MCF 10A (cell line): ENCODE data around the gene TRAPPC2L. TPM values are rescaled to one million over a fixed set of nuclear protein-coding genes. Genes with fewer than 3 reads are reported as not detected.

Source experiments
- BruUV-seq: library from RNA; stranded (reverse); fragments of 400-500 nt; replicated peaks from 2 replicates; lab custom pipeline; 2021; lab: Mats Ljungman, UMichigan
- CTCF ChIA-PET: fragments of 300-600 bp; sonication (Branson Sonifier 250); formaldehyde crosslinking; extraction: SDS; loops from one replicate; lab custom pipeline; 2021; ENCODE audit warnings: antibody characterized with exemption, inconsistent platforms; lab: Yijun Ruan, JAX
- POLR2A ChIA-PET: fragments of 300-600, 350-650 bp; sonication (Branson Sonifier 250); formaldehyde crosslinking; extraction: SDS; loops from one replicate; lab custom pipeline; 2020; ENCODE audit warnings: antibody characterized with exemption, inconsistent platforms; lab: Yijun Ruan, JAX
- DNase-seq: peaks from one replicate; pipeline ENCODE4 v3.0.0-alpha.2; 2018; ENCODE audit not compliant: unreplicated experiment
- H3K27ac Mint-ChIP-seq: one replicate; pipeline ENCODE4 v1.8.0; 2022; ENCODE audit warnings: mild to moderate bottlenecking, low read depth, mixed read lengths; ENCODE audit not compliant: unreplicated experiment
- H3K27me3 Mint-ChIP-seq: one replicate; pipeline ENCODE4 v1.8.0; 2022; ENCODE audit warnings: mixed read lengths; ENCODE audit not compliant: insufficient read depth, unreplicated experiment
- H3K36me3 Mint-ChIP-seq: one replicate; pipeline ENCODE4 v1.8.0; 2022; ENCODE audit warnings: mild to moderate bottlenecking, moderate library complexity, mixed read lengths; ENCODE audit not compliant: insufficient read depth, unreplicated experiment
- H3K4me1 Mint-ChIP-seq: one replicate; pipeline ENCODE4 v1.8.0; 2022; ENCODE audit warnings: mixed read lengths; ENCODE audit not compliant: insufficient read depth, unreplicated experiment
- H3K4me3 Mint-ChIP-seq: one replicate; pipeline ENCODE4 v1.8.0; 2022; ENCODE audit warnings: mild to moderate bottlenecking, moderate library complexity, mixed read lengths; ENCODE audit not compliant: unreplicated experiment
- H3K9me3 Mint-ChIP-seq: one replicate; pipeline ENCODE4 v1.8.0; 2022; ENCODE audit warnings: mixed read lengths; ENCODE audit not compliant: unreplicated experiment
- CTCF ChIP-seq: fragments of 200-600 bp; IDR thresholded peaks from one replicate; pipeline ENCODE4 v1.8.0; 2022; ENCODE audit warnings: antibody characterized with exemption, mild to moderate bottlenecking; ENCODE audit not compliant: unreplicated experiment
- intact Hi-C: fragments of 100-400 bp; cut with micrococcal nuclease; formaldehyde crosslinking; loops from 2 replicates; pipeline ENCODE4 v1.14.1; 2022
- total RNA-seq: library from RNA; stranded (reverse); gene quantifications from 2 replicates; pipeline ENCODE4 v1.2.3, GENCODE V29; 2022

Gene TRAPPC2L
- total RNA-seq, 1 experiment from 2014 or later, result 35.6 TPM

- H3K27me3 Mint-ChIP-seq, result peaks cover 39% of the 10 kb centered on the region
- CTCF ChIA-PET, result interaction anchor here (0.7 to 1.3 kb wide), 2 partner anchors 11 to 298 kb away, joined by 3 to 6 read pairs; no protein-coding TSS in a partner anchor
- POLR2A ChIA-PET, result no interaction called here
- H3K4me3 Mint-ChIP-seq, result no peak overlapping the region
- no peak for TF ChIP-seq CTCF
- no TSS peak for BruUV-seq
- H3K36me3 Mint-ChIP-seq, result no peaks in the 10 kb centered on the region
- H3K27ac Mint-ChIP-seq, result no peak overlapping the region
- intact Hi-C loops, result no loop called here
- no peak for DNase-seq
- H3K9me3 Mint-ChIP-seq, result no peaks in the 10 kb centered on the region
- H3K4me1 Mint-ChIP-seq, result no peaks in the 10 kb centered on the region
Measured at GRCh38 chr16:88868974-88869672, 12.2 kb downstream of the TRAPPC2L start.

- no peak overlapping the region for H3K4me3 Mint-ChIP-seq
- DNase-seq, result no peak
- no peaks in the 10 kb centered on the region for H3K36me3 Mint-ChIP-seq
- BruUV-seq, result no TSS peak
- no peak overlapping the region for H3K27ac Mint-ChIP-seq
- H3K4me1 Mint-ChIP-seq, result no peaks in the 10 kb centered on the region
- no peak for TF ChIP-seq CTCF
- H3K27me3 Mint-ChIP-seq, result peaks cover 44% of the 10 kb centered on the region
- POLR2A ChIA-PET, result no interaction called here
- intact Hi-C loops, result no loop called here
- no peaks in the 10 kb centered on the region for H3K9me3 Mint-ChIP-seq
- CTCF ChIA-PET, result no interaction called here
Measured at GRCh38 chr16:88869673-88869980, 12.7 kb downstream of the TRAPPC2L start.

GRCh38 chr16:88870608-88871348, 13.9 kb downstream of the TRAPPC2L start:
- H3K36me3 Mint-ChIP-seq, result no peaks in the 10 kb centered on the region
- BruUV-seq, result no TSS peak
- ChIA-PET CTCF (interaction anchor here (0.7 kb wide), 1 partner anchor 304 kb away, joined by 3 read pairs; no protein-coding TSS in a partner anchor), POLR2A (no interaction called here)
- H3K27ac Mint-ChIP-seq, result no peak overlapping the region
- intact Hi-C loops, result no loop called here
- H3K4me3 Mint-ChIP-seq, result no peak overlapping the region
- DNase-seq, result no peak
- H3K9me3 Mint-ChIP-seq, result no peaks in the 10 kb centered on the region
- H3K4me1 Mint-ChIP-seq, result no peaks in the 10 kb centered on the region
- no peak for TF ChIP-seq CTCF
- peaks cover 56% of the 10 kb centered on the region for H3K27me3 Mint-ChIP-seq

GRCh38 chr16:88871349-88871702, 14.4 kb downstream of the TRAPPC2L start:
- intact Hi-C loops, result no loop called here
- TF ChIP-seq CTCF, result no peak
- H3K36me3 Mint-ChIP-seq, result no peaks in the 10 kb centered on the region
- POLR2A ChIA-PET, result no interaction called here
- no peaks in the 10 kb centered on the region for H3K9me3 Mint-ChIP-seq
- H3K4me3 Mint-ChIP-seq, result no peak overlapping the region
- H3K27me3 Mint-ChIP-seq, result peaks cover 61% of the 10 kb centered on the region
- no peak overlapping the region for H3K27ac Mint-ChIP-seq
- BruUV-seq, result no TSS peak
- DNase-seq, result no peak
- CTCF ChIA-PET, result no interaction called here
- no peaks in the 10 kb centered on the region for H3K4me1 Mint-ChIP-seq
